ENCODE measurements around the gene KLHL14.

KLHL14 gene

GRCh38 chr18:32735781-32736180 is 37.0 kb downstream of the KLHL14 start:
- no peak for DNase-seq (ENCODE audit: extremely low read depth, low read depth)
- no peak for TF ChIP-seq CTCF (IDR thresholded peaks at IDR 0.05; ENCODE audit: low read depth, low read length)

- no peak for TF ChIP-seq CTCF (IDR thresholded peaks at IDR 0.05; ENCODE audit: low read depth, low read length)
- DNase-seq (ENCODE audit: extremely low read depth, low read depth) = no peak
Measured at GRCh38 chr18:32734442-32734841, 38.4 kb downstream of the KLHL14 start.

GRCh38 chr18:32732165-32732564 is 40.7 kb downstream of the KLHL14 start:
- no peak for DNase-seq (ENCODE audit: extremely low read depth, low read depth)
- TF ChIP-seq CTCF (IDR thresholded peaks at IDR 0.05; ENCODE audit: low read depth, low read length) = no peak

- no peak for DNase-seq (ENCODE audit: extremely low read depth, low read depth)
- no peak for TF ChIP-seq CTCF (IDR thresholded peaks at IDR 0.05; ENCODE audit: low read depth, low read length)
Measured at GRCh38 chr18:32730620-32731091, 42.2 kb downstream of the KLHL14 start.

- TF ChIP-seq CTCF (IDR thresholded peaks at IDR 0.05; ENCODE audit: low read depth, low read length) = no peak
- no peak for DNase-seq (ENCODE audit: extremely low read depth, low read depth)
Measured at GRCh38 chr18:32730068-32730467, 42.8 kb downstream of the KLHL14 start.

- TF ChIP-seq CTCF (IDR thresholded peaks at IDR 0.05; ENCODE audit: low read depth, low read length) = no peak
- DNase-seq (ENCODE audit: extremely low read depth, low read depth) = no peak
Measured at GRCh38 chr18:32724071-32724749, 48.6 kb downstream of the KLHL14 start.

- no peak for DNase-seq (ENCODE audit: extremely low read depth, low read depth)
- TF ChIP-seq CTCF (IDR thresholded peaks at IDR 0.05; ENCODE audit: low read depth, low read length) = no peak
Measured at GRCh38 chr18:32722279-32722678, 50.5 kb downstream of the KLHL14 start.
